RWPE2 (cell line): ENCODE measurements around the gene LRIG2.

ENCODE experiments used
- ATAC-seq: fragments of 200-7000 bp; cut with Tn5 transposase; 3 replicates; pipeline ENCODE4 v1.9.1; 2021; ENCODE audit warnings: low read depth
- DNase-seq: peaks from one replicate; pipeline ENCODE4 v3.0.0-alpha.2; 2020; ENCODE audit warnings: low spot score
- H3K27ac ChIP-seq: fragments of 450-650 bp; 2 replicates; pipeline ENCODE4 v1.5.1; 2017; ENCODE audit warnings: mild to moderate bottlenecking; ENCODE audit not compliant: poor library complexity, severe bottlenecking
- H3K27me3 ChIP-seq: fragments of 250-450 bp; sonication (Bioruptor Pico); 2 replicates; pipeline ENCODE4 v1.5.1; 2021; ENCODE audit warnings: mild to moderate bottlenecking, moderate library complexity; ENCODE audit not compliant: insufficient read depth, poor library complexity, severe bottlenecking
- H3K36me3 ChIP-seq: fragments of 250-450 bp; sonication (Bioruptor Pico); 2 replicates; pipeline ENCODE4 v1.5.1; 2020; ENCODE audit warnings: low read depth, mild to moderate bottlenecking, moderate library complexity
- H3K4me1 ChIP-seq: fragments of 250-450 bp; sonication (Bioruptor Pico); 2 replicates; pipeline ENCODE4 v1.5.1; 2021; ENCODE audit warnings: mild to moderate bottlenecking, moderate library complexity; ENCODE audit not compliant: insufficient read depth, poor library complexity, severe bottlenecking
- H3K4me3 ChIP-seq: fragments of 250-450 bp; sonication (Bioruptor Pico); 2 replicates; pipeline ENCODE4 v1.5.1; 2021; ENCODE audit warnings: mild to moderate bottlenecking, moderate library complexity; ENCODE audit not compliant: severe bottlenecking
- H3K9me3 ChIP-seq: fragments of 250-450 bp; sonication (Bioruptor Pico); 2 replicates; pipeline ENCODE4 v1.5.1; 2021; ENCODE audit warnings: mild to moderate bottlenecking, moderate library complexity; ENCODE audit not compliant: severe bottlenecking
- TF ChIP-seq, protein P1 (sequence below): fragments of 450-650 bp; IDR thresholded peaks from one replicate; pipeline ENCODE4 v1.5.1; 2017; ENCODE audit warnings: mild to moderate bottlenecking, moderate library complexity; ENCODE audit not compliant: poor library complexity, severe bottlenecking

The LRIG2 gene

DNA sequence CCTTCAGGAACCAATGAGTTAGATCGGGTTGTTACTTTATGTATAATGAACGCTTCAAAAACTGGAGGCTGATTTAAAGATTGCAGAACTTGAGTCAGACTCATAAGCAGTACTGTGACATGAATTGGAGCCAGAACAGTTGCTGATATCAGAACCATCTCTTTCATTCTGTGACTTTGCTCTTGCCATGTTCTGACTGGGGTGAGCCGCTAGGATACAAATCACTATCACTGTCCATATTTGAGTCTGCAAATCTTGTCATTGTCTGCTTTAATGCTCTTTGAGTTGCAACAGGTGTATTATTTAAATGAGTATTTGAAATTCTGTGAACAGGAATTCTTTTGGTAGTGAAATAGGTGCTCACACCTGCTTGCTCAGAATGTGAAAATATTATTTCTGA, 52.5 kb downstream of the LRIG2 start:
- ATAC-seq (no peak), DNase-seq (no peak)
- Histone ChIP-seq H3K4me3 (no peak overlapping the region), H3K9me3 (no peaks in the 10 kb centered on the region), H3K27me3 (no peaks in the 10 kb centered on the region), H3K27ac (no peak overlapping the region), H3K36me3 (peaks cover 67% of the 10 kb centered on the region), H3K4me1 (no peaks in the 10 kb centered on the region)
- TF ChIP-seq, protein P1, sequence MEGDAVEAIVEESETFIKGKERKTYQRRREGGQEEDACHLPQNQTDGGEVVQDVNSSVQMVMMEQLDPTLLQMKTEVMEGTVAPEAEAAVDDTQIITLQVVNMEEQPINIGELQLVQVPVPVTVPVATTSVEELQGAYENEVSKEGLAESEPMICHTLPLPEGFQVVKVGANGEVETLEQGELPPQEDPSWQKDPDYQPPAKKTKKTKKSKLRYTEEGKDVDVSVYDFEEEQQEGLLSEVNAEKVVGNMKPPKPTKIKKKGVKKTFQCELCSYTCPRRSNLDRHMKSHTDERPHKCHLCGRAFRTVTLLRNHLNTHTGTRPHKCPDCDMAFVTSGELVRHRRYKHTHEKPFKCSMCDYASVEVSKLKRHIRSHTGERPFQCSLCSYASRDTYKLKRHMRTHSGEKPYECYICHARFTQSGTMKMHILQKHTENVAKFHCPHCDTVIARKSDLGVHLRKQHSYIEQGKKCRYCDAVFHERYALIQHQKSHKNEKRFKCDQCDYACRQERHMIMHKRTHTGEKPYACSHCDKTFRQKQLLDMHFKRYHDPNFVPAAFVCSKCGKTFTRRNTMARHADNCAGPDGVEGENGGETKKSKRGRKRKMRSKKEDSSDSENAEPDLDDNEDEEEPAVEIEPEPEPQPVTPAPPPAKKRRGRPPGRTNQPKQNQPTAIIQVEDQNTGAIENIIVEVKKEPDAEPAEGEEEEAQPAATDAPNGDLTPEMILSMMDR: no peak

GRCh38 chr1:113126207-113126606, 53.2 kb downstream of the LRIG2 start:
- Histone ChIP-seq H3K27ac (no peak overlapping the region), H3K4me3 (no peak overlapping the region), H3K36me3 (peaks cover 60% of the 10 kb centered on the region), H3K27me3 (no peaks in the 10 kb centered on the region), H3K4me1 (no peaks in the 10 kb centered on the region), H3K9me3 (no peaks in the 10 kb centered on the region)
- no peak for ATAC-seq
- TF ChIP-seq, protein P1: no peak
- DNase-seq: no peak

- H3K4me1 ChIP-seq: no peaks in the 10 kb centered on the region
- no peaks in the 10 kb centered on the region for H3K9me3 ChIP-seq
- DNase-seq (no peak), ATAC-seq (no peak)
- no peak overlapping the region for H3K27ac ChIP-seq
- peaks cover 45% of the 10 kb centered on the region for H3K36me3 ChIP-seq
- H3K4me3 ChIP-seq: no peak overlapping the region
- H3K27me3 ChIP-seq: no peaks in the 10 kb centered on the region
- TF ChIP-seq, protein P1: no peak
These were observed 55.1 kb downstream of the LRIG2 start for GRCh38 chr1:113128116-113128515.

DNA sequence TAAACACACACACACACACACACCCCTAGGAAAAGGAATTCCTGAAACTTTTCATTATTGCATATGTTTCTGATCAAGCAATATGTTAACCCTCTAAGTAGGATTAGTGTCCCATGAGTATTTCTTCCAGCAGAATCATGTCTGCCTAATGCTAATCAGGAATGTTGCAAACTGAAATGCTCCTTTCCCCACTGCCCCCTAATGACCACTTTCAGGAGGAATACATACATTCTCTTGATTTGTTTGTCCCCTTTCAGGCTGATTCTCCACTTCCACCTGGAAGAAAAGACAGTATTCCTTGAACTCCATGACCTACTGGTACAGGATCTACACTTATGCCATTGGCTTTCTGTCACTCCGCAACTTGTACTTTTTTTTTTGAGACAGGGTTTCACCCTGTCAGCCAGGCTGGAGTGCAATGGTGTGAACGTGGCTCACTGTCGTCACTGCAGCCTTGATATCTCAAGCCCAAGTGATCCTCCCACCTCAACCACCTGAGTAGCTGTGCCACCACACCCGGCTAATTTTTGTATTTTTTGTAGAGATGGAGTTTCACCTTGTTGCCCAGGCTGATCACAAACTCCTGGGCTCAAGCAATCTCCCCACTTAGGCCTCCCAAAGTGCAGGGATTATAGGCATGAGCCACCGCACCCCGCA, 56.7 kb downstream of the LRIG2 start:
- no peaks in the 10 kb centered on the region for H3K27me3 ChIP-seq
- H3K27ac ChIP-seq: no peak overlapping the region
- TF ChIP-seq, protein P1: no peak
- H3K36me3 ChIP-seq: peaks cover 30% of the 10 kb centered on the region
- H3K4me3 ChIP-seq: no peak overlapping the region
- no peaks in the 10 kb centered on the region for H3K4me1 ChIP-seq
- H3K9me3 ChIP-seq: no peaks in the 10 kb centered on the region
- DNase-seq: no peak
- no peak for ATAC-seq

- no peak for DNase-seq
- no peaks in the 10 kb centered on the region for H3K4me1 ChIP-seq
- H3K27me3 ChIP-seq: no peaks in the 10 kb centered on the region
- ATAC-seq: no peak
- H3K27ac ChIP-seq: no peak overlapping the region
- peaks cover 4% of the 10 kb centered on the region for H3K36me3 ChIP-seq
- H3K4me3 ChIP-seq: no peak overlapping the region
- TF ChIP-seq, protein P1: no peak
- H3K9me3 ChIP-seq: no peaks in the 10 kb centered on the region
These were observed 60.0 kb downstream of the LRIG2 start for GRCh38 chr1:113133038-113133437.
